PC-9 (cell line): ENCODE results near the gene TRAPPC6A. TPM values are rescaled to one million over a fixed set of nuclear protein-coding genes. Genes with fewer than 3 reads are reported as not detected.
A peak's percentile ranks its signal among the peaks of the same experiment; 100 is the strongest.

Experiments
- BruUV-seq: library from RNA; stranded (reverse); fragments of 400-500 nt; replicated peaks from 2 replicates; lab custom pipeline; 2021; lab: Mats Ljungman, UMichigan
- CTCF ChIA-PET: fragments of 300-600 bp; sonication (Branson Sonifier 250); formaldehyde crosslinking; loops from one replicate; lab custom pipeline; 2022; ENCODE audit warnings: antibody characterized with exemption; lab: Charles Lee
- POLR2A ChIA-PET: fragments of 300-600 bp; sonication (Branson Sonifier 250); formaldehyde crosslinking; loops from one replicate; lab custom pipeline; 2022; ENCODE audit warnings: antibody characterized with exemption; ENCODE audit not compliant: unreplicated experiment; lab: Charles Lee
- DNase-seq, 2 experiments: peaks; one replicate each; pipeline versions ENCODE4 v3.0.0 to v3.0.0-alpha.2; 2015 to 2022; ENCODE audit warnings: mixed read lengths in 1 of 2
- H2AFZ ChIP-seq: fragments of 200-600 bp; sonication (generic); 2 replicates; pipeline ENCODE4 v1.8.1; 2017; ENCODE audit warnings: antibody characterized with exemption
- H3F3A ChIP-seq: fragments of 200-600 bp; sonication (generic); 2 replicates; pipeline ENCODE4 v1.8.1; 2017; ENCODE audit warnings: antibody characterized with exemption, mild to moderate bottlenecking, low read depth; ENCODE audit not compliant: insufficient read depth
- H3K27ac ChIP-seq: fragments of 200-600 bp; sonication (generic); 2 replicates; pipeline ENCODE4 v1.6.1; 2016; ENCODE audit warnings: mixed run types
- H3K27me3 ChIP-seq: fragments of 200-600 bp; sonication (generic); 2 replicates; pipeline ENCODE4 v1.6.1; 2016; ENCODE audit warnings: low read depth, mixed run types; ENCODE audit not compliant: insufficient read depth
- H3K36me3 ChIP-seq: fragments of 200-600 bp; sonication (generic); 2 replicates; pipeline ENCODE4 v1.6.1; 2016; ENCODE audit warnings: low read depth, mixed run types
- H3K4me1 ChIP-seq: fragments of 200-600 bp; sonication (generic); replicated peaks from 2 replicates; pipeline ENCODE4 v1.6.1; 2016; ENCODE audit warnings: mixed run types; ENCODE audit not compliant: insufficient read depth
- H3K4me2 ChIP-seq: fragments of 200-600 bp; sonication (generic); 2 replicates; pipeline ENCODE4 v1.6.1; 2017; ENCODE audit warnings: mixed run types
- H3K4me3 ChIP-seq: fragments of 200-600 bp; sonication (generic); 2 replicates; pipeline ENCODE4 v1.6.1; 2016; ENCODE audit warnings: mixed run types
- H3K79me2 ChIP-seq: fragments of 200-600 bp; sonication (generic); 2 replicates; pipeline ENCODE4 v1.6.1; 2017; ENCODE audit warnings: low read depth, mixed run types
- H3K9me2 ChIP-seq: fragments of 200-600 bp; sonication (generic); 2 replicates; pipeline ENCODE4 v1.8.1; 2017; ENCODE audit warnings: mild to moderate bottlenecking; ENCODE audit not compliant: insufficient read depth
- H3K9me3 ChIP-seq: fragments of 200-600 bp; sonication (generic); 2 replicates; pipeline ENCODE4 v1.8.1; 2016; ENCODE audit warnings: low read depth; ENCODE audit not compliant: insufficient read depth
- H4K20me1 ChIP-seq: fragments of 200-600 bp; sonication (generic); 2 replicates; pipeline ENCODE4 v1.8.1; 2017; ENCODE audit not compliant: insufficient read depth
- EZH2 ChIP-seq: fragments of 200-600 bp; sonication (generic); IDR thresholded peaks from 2 replicates; pipeline ENCODE4 v1.8.0; 2017; ENCODE audit warnings: antibody characterized with exemption, low read depth
- intact Hi-C: fragments of 100-400 bp; cut with micrococcal nuclease; formaldehyde crosslinking; loops from one replicate; pipeline ENCODE4 v1.10.0; 2022; ENCODE audit not compliant: unreplicated experiment
- total RNA-seq: library from RNA; stranded (reverse); gene quantifications from 2 replicates; pipeline ENCODE4 v1.2.3, GENCODE V29; 2021
- TF ChIP-seq, protein P1 (sequence below): fragments of 200-600 bp; sonication (generic); conservative IDR thresholded peaks from 2 replicates; pipeline ENCODE4 v1.6.1; 2017; ENCODE audit warnings: mixed run types, antibody characterized with exemption, mild to moderate bottlenecking, moderate library complexity

TRAPPC6A gene
- total RNA-seq, 1 experiment from 2014 or later = 61.6 TPM

DNA sequence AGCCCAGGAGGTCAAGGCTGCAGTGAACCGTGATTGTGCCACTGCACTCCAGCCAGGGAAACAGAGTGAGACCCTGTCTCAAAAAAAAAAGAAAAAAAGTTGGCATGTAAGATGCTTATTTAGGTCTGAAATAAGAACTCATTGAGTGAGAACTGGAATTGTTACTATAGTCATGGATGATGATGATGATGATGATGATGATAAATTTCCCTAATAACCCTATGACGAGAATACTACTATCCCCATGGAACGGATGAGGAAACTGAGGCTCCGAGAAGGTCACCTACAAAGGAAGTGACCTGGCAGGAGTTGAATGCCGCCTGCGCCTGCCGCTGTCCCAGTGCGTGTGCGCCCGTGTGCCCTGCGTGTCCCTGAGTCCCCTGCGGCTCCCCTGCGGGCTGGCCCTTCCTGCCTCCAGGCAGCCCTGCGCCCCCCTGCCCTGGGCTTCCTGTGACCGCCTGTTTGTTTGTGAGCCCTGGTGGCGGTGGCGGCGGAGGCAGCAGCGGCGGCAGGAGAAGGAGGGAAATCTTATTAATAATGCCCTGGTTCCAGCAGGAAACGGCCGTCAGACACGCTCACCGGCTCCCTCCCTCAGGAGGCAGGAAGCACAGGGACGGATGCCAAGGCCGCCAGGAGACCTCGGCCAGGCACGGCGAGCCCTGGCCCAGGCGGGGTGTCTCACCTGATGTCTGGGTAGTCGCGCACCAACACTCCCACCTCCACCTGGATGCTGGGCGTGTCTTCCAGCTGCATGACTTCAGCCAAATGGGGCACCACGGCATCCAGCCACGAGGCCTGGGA lies 37.6 kb upstream of the TRAPPC6A start:
- no peaks in the 10 kb centered on the region for H3K9me3 ChIP-seq
- H3K79me2 ChIP-seq = no peaks in the 10 kb centered on the region
- TF ChIP-seq, protein P1, sequence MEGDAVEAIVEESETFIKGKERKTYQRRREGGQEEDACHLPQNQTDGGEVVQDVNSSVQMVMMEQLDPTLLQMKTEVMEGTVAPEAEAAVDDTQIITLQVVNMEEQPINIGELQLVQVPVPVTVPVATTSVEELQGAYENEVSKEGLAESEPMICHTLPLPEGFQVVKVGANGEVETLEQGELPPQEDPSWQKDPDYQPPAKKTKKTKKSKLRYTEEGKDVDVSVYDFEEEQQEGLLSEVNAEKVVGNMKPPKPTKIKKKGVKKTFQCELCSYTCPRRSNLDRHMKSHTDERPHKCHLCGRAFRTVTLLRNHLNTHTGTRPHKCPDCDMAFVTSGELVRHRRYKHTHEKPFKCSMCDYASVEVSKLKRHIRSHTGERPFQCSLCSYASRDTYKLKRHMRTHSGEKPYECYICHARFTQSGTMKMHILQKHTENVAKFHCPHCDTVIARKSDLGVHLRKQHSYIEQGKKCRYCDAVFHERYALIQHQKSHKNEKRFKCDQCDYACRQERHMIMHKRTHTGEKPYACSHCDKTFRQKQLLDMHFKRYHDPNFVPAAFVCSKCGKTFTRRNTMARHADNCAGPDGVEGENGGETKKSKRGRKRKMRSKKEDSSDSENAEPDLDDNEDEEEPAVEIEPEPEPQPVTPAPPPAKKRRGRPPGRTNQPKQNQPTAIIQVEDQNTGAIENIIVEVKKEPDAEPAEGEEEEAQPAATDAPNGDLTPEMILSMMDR = no peak
- no peak for TF ChIP-seq EZH2
- BruUV-seq = no TSS peak
- H4K20me1 ChIP-seq = no peaks in the 10 kb centered on the region
- H3F3A ChIP-seq = peaks cover 7% of the 10 kb centered on the region; the same call in 1 of the 2 replicates
- DNase-seq = peak in 1 of 2 experiments; percentile 56
- intact Hi-C loops = no loop called here
- ChIA-PET CTCF (no interaction called here), POLR2A (interaction anchor here (0.5 kb wide), 1 partner anchor 41 kb away, joined by 5 read pairs; no protein-coding TSS in a partner anchor)
- no peak overlapping the region for H3K27ac ChIP-seq
- peak overlapping the region; percentile 31; the same call in 1 of the 2 replicates for H2AFZ ChIP-seq
- peak overlapping the region; percentile 73 for H3K4me2 ChIP-seq
- H3K4me3 ChIP-seq = peak overlapping the region; percentile 37; the same call in 1 of the 2 replicates
- H3K4me1 ChIP-seq = no peaks in the 10 kb centered on the region
- no peaks in the 10 kb centered on the region for H3K9me2 ChIP-seq
- no peaks in the 10 kb centered on the region for H3K36me3 ChIP-seq
- peaks cover 6% of the 10 kb centered on the region; the same call in 1 of the 2 replicates for H3K27me3 ChIP-seq

DNA sequence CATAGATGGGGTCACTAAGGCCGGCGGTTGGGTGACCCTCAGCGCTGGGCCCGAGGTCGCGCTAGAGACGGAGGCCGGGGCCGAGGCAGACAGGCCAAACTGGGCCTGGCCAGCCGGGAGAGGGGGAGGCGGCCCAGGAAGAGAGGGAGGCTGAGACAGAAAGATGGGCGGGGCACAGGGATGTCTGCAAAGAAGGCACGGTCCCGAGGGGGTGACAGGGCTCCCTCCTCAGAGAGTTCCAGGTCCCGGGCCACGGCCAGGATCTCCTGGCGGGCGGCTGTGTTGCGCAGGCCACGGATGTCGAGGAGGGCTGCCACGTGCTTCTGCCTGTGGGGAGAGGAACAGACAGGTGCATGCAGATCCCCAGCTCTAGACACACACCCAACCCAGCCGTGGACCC lies 35.0 kb upstream of the TRAPPC6A start:
- TF ChIP-seq, protein P1 = no peak
- no peak for TF ChIP-seq EZH2
- POLR2A ChIA-PET = interaction anchor here (0.7 kb wide), 1 partner anchor 15 kb away, joined by 3 read pairs; no protein-coding TSS in a partner anchor
- H3K4me3 ChIP-seq = no peak overlapping the region
- CTCF ChIA-PET = interaction anchor here (0.6 kb wide), 1 partner anchor 88 kb away, joined by 3 read pairs; no protein-coding TSS in a partner anchor
- H3K36me3 ChIP-seq = no peaks in the 10 kb centered on the region
- H3K4me2 ChIP-seq = no peak overlapping the region
- H3K27me3 ChIP-seq = no peaks in the 10 kb centered on the region
- intact Hi-C loops = no loop called here
- no peaks in the 10 kb centered on the region for H4K20me1 ChIP-seq
- BruUV-seq = no TSS peak
- no peaks in the 10 kb centered on the region for H3K9me2 ChIP-seq
- H3K79me2 ChIP-seq = no peaks in the 10 kb centered on the region
- H3K4me1 ChIP-seq = 0 out of 2 replicates have a peak, but pooled peaks cover 9% of the 10 kb centered on the region
- H3F3A ChIP-seq = peaks cover 16% of the 10 kb centered on the region; the same call in 1 of the 2 replicates
- H3K9me3 ChIP-seq = no peaks in the 10 kb centered on the region
- no peak overlapping the region for H3K27ac ChIP-seq
- DNase-seq = no peak
- no peak overlapping the region for H2AFZ ChIP-seq

DNA sequence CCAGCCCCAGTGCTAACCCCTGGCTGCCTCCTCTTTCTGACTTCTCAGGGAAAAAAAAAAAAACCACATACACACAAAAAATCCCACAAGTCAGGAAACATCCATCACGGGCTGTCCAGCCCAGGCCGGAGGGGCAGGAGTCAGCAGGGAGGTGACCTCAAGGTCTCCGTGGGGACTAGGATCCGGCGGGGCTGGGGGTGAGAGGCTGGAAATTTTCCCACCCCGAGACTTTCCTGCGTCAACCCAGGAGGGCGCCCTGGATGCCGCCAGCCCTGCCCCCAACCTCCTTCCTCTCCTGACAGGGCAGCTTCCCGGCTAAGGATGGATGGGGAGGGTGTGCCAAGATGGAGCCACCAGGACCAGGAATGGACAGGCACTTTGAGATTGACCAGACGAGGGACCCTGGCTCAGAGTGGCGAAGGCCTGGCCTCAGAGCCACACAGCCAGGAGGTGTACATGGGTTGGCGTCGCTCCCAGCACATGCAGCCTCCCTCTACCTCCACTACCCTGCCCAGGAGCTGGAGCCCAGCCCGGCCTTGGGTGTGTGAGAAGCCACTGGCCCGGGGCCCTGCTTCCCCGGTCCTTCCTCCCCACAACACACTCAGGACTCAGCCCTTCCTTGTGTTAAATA lies 33.8 kb upstream of the TRAPPC6A start:
- Histone ChIP-seq H3K4me3 (no peak overlapping the region), H3K9me2 (no peaks in the 10 kb centered on the region), H3K79me2 (no peaks in the 10 kb centered on the region), H3K9me3 (no peaks in the 10 kb centered on the region), H4K20me1 (no peaks in the 10 kb centered on the region), H3K36me3 (no peaks in the 10 kb centered on the region), H3F3A (peaks cover 14% of the 10 kb centered on the region; the same call in 1 of the 2 replicates), H3K4me1 (0 out of 2 replicates have a peak, but pooled peaks cover 9% of the 10 kb centered on the region), H3K27me3 (no peaks in the 10 kb centered on the region), H3K27ac (no peak overlapping the region), H3K4me2 (no peak overlapping the region), H2AFZ (no peak overlapping the region)
- POLR2A ChIA-PET = no interaction called here
- TF ChIP-seq EZH2 = no peak
- TF ChIP-seq, protein P1 = no peak
- intact Hi-C loops = no loop called here
- no TSS peak for BruUV-seq
- CTCF ChIA-PET = no interaction called here
- no peak for DNase-seq
